ENCODE results near the gene CTNNA3. TPM values are rescaled to one million over a fixed set of nuclear protein-coding genes. Genes with fewer than 3 reads are reported as not detected.

The CTNNA3 gene
- total and polyA plus RNA-seq, 12 donors, result 0.03 to 14.4 (median 0.47) TPM; not detected in 1

DNA sequence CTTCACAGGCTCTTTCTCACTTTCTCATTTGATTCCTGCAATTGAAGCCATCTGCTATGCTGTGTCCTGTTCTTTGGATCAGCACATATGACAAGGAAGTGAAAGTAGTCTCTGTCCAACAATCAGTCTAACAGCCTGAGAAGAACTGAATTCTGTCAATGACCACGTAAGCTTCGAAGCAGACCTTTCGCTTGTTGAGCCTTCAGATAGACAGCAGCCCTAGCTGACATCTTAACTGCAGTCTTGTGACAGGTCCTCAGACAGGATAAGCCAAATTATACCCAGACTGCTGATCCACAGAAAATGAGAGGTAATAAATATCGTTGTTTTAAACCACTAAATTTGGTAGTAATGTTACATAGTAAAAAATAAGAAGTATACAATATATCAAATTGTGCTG lies 1461.1 kb downstream of the CTNNA3 start:
- TF ChIP-seq, protein P1, sequence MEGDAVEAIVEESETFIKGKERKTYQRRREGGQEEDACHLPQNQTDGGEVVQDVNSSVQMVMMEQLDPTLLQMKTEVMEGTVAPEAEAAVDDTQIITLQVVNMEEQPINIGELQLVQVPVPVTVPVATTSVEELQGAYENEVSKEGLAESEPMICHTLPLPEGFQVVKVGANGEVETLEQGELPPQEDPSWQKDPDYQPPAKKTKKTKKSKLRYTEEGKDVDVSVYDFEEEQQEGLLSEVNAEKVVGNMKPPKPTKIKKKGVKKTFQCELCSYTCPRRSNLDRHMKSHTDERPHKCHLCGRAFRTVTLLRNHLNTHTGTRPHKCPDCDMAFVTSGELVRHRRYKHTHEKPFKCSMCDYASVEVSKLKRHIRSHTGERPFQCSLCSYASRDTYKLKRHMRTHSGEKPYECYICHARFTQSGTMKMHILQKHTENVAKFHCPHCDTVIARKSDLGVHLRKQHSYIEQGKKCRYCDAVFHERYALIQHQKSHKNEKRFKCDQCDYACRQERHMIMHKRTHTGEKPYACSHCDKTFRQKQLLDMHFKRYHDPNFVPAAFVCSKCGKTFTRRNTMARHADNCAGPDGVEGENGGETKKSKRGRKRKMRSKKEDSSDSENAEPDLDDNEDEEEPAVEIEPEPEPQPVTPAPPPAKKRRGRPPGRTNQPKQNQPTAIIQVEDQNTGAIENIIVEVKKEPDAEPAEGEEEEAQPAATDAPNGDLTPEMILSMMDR (IDR thresholded peaks at IDR 0.05), result no peak
- TF ChIP-seq POLR2A (IDR thresholded peaks at IDR 0.05), result no peak
- intact Hi-C loops (cut with DNase I), result no loop called here
- no peak for DNase-seq
- Histone ChIP-seq H3K27me3 (no peaks in the 10 kb centered on the region), H3K36me3 (replicated peaks in 1 of 2) (no peaks in the 10 kb centered on the region), H3K9me3 (replicated peaks in 1 of 3) (no peaks in the 10 kb centered on the region), H3K27ac (no peak overlapping the region), H3K4me1 (replicated peaks in 1 of 2) (no peaks in the 10 kb centered on the region), H3K4me3 (no peak overlapping the region)
- WGBS, 4 donors, result 86 to 91% (median 88%) methylated on average over 4 of the region's 4 CpGs

- H3K9me3 ChIP-seq (replicated peaks in 1 of 3), result peaks cover 0 to 8% (median 7%) of the 10 kb centered on the region in 3 donors
- intact Hi-C loops (cut with DNase I), result no loop called here
- DNase-seq, result no peak
Measured at GRCh38 chr10:66228887-66229286, 1467.1 kb downstream of the CTNNA3 start.

DNA sequence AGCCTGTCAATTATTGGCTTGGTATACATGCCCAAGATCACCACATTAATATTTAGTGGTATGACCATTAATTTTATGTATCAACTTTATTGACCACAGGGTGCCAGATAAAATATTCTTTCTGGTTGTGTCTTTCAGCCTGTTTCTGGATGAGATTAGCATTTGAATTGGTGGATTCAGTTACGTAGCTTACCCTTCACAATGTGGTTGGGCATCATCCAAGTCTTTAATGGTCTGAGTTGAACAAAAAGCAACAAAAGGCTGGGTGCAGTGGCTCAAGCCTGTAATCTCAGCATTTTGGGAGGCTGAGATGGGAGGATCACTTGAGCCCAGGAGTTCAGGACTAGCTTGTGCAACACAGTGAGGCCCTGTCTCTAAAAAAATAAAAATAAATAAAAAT lies 1472.3 kb downstream of the CTNNA3 start:
- Histone ChIP-seq H3K27me3 (no peaks in the 10 kb centered on the region), H3K4me3 (no peak overlapping the region), H3K27ac (no peak overlapping the region), H3K9me3 (replicated peaks in 1 of 3) (peaks cover 0 to 7% (median 0%) of the 10 kb centered on the region in 3 donors), H3K4me1 (replicated peaks in 1 of 2) (no peaks in the 10 kb centered on the region), H3K36me3 (replicated peaks in 1 of 2) (no peaks in the 10 kb centered on the region)
- WGBS, 4 donors, result 68 to 81% (median 76%) methylated on average over 1 of the region's 1 CpG
- intact Hi-C loops (cut with DNase I), result no loop called here
- no peak for DNase-seq
- no peak for TF ChIP-seq POLR2A (IDR thresholded peaks at IDR 0.05)
- TF ChIP-seq, protein P1 (IDR thresholded peaks at IDR 0.05), result no peak

More at GRCh38 chr10:66228887-66229286, 1467.1 kb downstream of the CTNNA3 start:
- Histone ChIP-seq H3K4me3 (no peak overlapping the region), H3K36me3 (replicated peaks in 1 of 2) (no peaks in the 10 kb centered on the region), H3K27ac (no peak overlapping the region), H3K27me3 (no peaks in the 10 kb centered on the region), H3K4me1 (replicated peaks in 1 of 2) (no peaks in the 10 kb centered on the region)
- no peak for TF ChIP-seq POLR2A (IDR thresholded peaks at IDR 0.05)
- TF ChIP-seq, protein P1 (IDR thresholded peaks at IDR 0.05), result no peak

- WGBS, 4 donors, result 65 to 84% (median 77%) methylated on average over 3 of the region's 3 CpGs
Measured at GRCh38 chr10:66222462-66223046, 1473.4 kb downstream of the CTNNA3 start.

More at GRCh38 chr10:66222462-66223046, 1473.4 kb downstream of the CTNNA3 start:
- no peak overlapping the region for H3K27ac ChIP-seq
- no peaks in the 10 kb centered on the region for H3K36me3 ChIP-seq (replicated peaks in 1 of 2)
- no peak overlapping the region for H3K4me3 ChIP-seq
- H3K9me3 ChIP-seq (replicated peaks in 1 of 3), result no peaks in the 10 kb centered on the region
- H3K4me1 ChIP-seq (replicated peaks in 1 of 2), result no peaks in the 10 kb centered on the region
- TF ChIP-seq, protein P1 (IDR thresholded peaks at IDR 0.05), result no peak
- no peak for TF ChIP-seq POLR2A (IDR thresholded peaks at IDR 0.05)
- no peak for DNase-seq
- intact Hi-C loops (cut with DNase I), result no loop called here
- H3K27me3 ChIP-seq, result no peaks in the 10 kb centered on the region
